Stimulated activated CD4-positive, alpha-beta T cell treated with anti-CD3 and anti-CD28 coated beads, Interleukin-2, amount 100 ng/mL, for 48 hours (primary cell): Measurements from ENCODE around the gene TARP.

ENCODE experiments used
- DNase-seq, 2 donors: peaks; one replicate each; pipeline ENCODE4 v3.0.0-alpha.2; 2020

Gene TARP

GRCh38 chr7:38211940-38212339 lies 61.5 kb downstream of the TARP start:
- no peak for DNase-seq

- DNase-seq: no peak
Measured at GRCh38 chr7:38211486-38211885, 62.0 kb downstream of the TARP start.
